Measurements from ENCODE around the gene CEP72.
"Not testable (repeated sequence)": the region's sequence is repeated elsewhere in the genome, so short reads cannot be mapped to it uniquely, and the experiment has no call there.

CEP72 gene

GRCh38 chr5:690293-690692 lies 78.2 kb downstream of the CEP72 start:
- not testable (repeated sequence) for ATAC-seq; H3K4me1 Mint-ChIP-seq; H3K4me3 Mint-ChIP-seq; H3K27ac Mint-ChIP-seq; H3K9me3 Mint-ChIP-seq; H3K36me3 Mint-ChIP-seq; DNase-seq (ENCODE audit: low spot score in 2 of 2)

- not testable (repeated sequence) for DNase-seq (ENCODE audit: low spot score in 2 of 2); H3K36me3 Mint-ChIP-seq; H3K27ac Mint-ChIP-seq; H3K4me1 Mint-ChIP-seq; H3K4me3 Mint-ChIP-seq; ATAC-seq; H3K9me3 Mint-ChIP-seq
These were observed 78.9 kb downstream of the CEP72 start for GRCh38 chr5:691049-691448.

- no peak for DNase-seq (ENCODE audit: low spot score in 2 of 2)
- Mint-ChIP-seq H3K27ac (no peak overlapping the region), H3K4me3 (peak overlapping the region; percentile 51)
These were observed 79.8 kb downstream of the CEP72 start for GRCh38 chr5:691817-692528.

GRCh38 chr5:692529-693041 lies 80.4 kb downstream of the CEP72 start:
- H3K27ac Mint-ChIP-seq; DNase-seq (ENCODE audit: low spot score in 2 of 2); H3K36me3 Mint-ChIP-seq; H3K4me1 Mint-ChIP-seq; H3K9me3 Mint-ChIP-seq: not testable (repeated sequence)
- ATAC-seq, result peak; percentile 3
- H3K4me3 Mint-ChIP-seq, result peak overlapping the region; percentile 51

More at GRCh38 chr5:691817-692528, 79.8 kb downstream of the CEP72 start:
- H3K4me1 Mint-ChIP-seq, result no peaks in the 10 kb centered on the region
- no peak for ATAC-seq
- no peaks in the 10 kb centered on the region for H3K36me3 Mint-ChIP-seq
- no peaks in the 10 kb centered on the region for H3K9me3 Mint-ChIP-seq

DNA sequence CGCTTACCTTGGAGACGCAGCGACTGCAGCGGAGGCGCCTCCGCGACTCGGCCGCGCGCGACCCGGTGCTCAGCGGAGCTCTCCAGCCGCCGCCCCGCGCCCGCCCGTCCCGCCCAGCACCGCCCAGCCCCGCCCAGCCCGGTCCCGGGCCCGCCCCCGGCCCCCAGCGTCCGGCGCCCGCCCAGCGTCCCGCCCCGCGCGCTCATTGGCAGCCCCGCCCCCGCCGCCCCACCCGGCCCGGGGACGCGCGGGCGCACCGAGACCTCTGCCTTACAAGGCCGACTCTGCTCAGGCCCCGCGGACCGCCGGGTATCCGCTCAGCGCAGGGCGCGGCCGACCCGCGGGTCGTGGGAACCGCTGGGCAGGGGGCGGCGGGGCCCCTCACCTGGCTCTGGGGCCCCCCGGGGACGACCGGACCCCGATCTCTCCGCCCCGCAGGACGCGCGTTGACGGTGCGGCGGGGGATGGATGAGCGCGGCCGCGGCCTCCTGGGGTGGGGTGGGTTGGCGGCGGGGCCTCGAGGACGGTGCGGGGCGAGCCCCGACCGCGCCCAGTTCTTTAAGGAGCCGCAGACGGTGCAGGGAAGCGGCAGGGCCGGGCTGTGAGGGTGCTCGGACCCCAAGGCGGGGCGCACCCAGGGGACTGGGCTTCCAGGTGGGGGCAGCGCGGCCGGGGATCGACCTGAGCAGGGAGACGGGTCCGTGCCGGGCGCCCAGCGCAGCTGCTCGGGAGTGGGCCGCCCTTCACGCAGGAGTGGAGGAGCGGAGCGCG lies 81.3 kb downstream of the CEP72 start, which contains the start of gene TPPP:
Gene TPPP, minus strand, starts transcription at position 82 of the 771 bp plus-strand sequence. CDS start 15,292 bp downstream, outside the sequence.
- H3K27ac Mint-ChIP-seq, H3K36me3 Mint-ChIP-seq, H3K9me3 Mint-ChIP-seq, H3K4me1 Mint-ChIP-seq: not testable (repeated sequence)
- DNase-seq (ENCODE audit: low spot score in 2 of 2) (peak; percentile 84 to 93), ATAC-seq (peak; percentile 92)
- peak within 1 kb of the TSS; percentile 51 for H3K4me3 Mint-ChIP-seq

- H3K36me3 Mint-ChIP-seq; H3K4me1 Mint-ChIP-seq; H3K9me3 Mint-ChIP-seq; H3K27ac Mint-ChIP-seq; DNase-seq (ENCODE audit: low spot score in 2 of 2); H3K4me3 Mint-ChIP-seq; ATAC-seq: not testable (repeated sequence)
These were observed 81.9 kb downstream of the CEP72 start for GRCh38 chr5:694042-694431.

DNA sequence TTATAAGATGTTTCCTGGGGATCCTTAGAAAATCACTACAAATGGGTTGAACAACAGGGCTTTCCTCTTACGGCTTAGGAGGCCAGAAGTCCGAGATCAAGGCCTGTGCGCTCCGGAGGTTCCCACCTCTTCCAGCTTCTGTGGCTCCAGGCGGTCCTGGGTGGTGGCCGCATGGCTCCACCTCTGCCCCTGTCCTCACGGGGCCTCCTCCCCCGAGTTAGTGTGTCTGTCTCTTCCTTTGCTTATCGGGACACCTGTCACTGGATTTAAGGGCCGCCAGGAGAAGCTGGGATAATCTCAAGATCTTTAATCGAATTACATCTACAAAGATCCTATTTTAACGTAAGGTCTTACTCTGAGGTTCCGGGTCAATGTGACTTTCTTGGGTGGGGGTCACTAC lies 83.3 kb downstream of the CEP72 start:
- DNase-seq (ENCODE audit: low spot score in 2 of 2), result peak in 1 of 2 donors; percentile 45
- not testable (repeated sequence) for ATAC-seq, H3K36me3 Mint-ChIP-seq, H3K4me3 Mint-ChIP-seq, H3K9me3 Mint-ChIP-seq, H3K4me1 Mint-ChIP-seq, H3K27ac Mint-ChIP-seq

- not testable (repeated sequence) for ATAC-seq, H3K36me3 Mint-ChIP-seq, H3K9me3 Mint-ChIP-seq, H3K4me3 Mint-ChIP-seq, H3K4me1 Mint-ChIP-seq, H3K27ac Mint-ChIP-seq
- peak in 1 of 2 donors; percentile 46 for DNase-seq (ENCODE audit: low spot score in 2 of 2)
These were observed 84.1 kb downstream of the CEP72 start for GRCh38 chr5:696191-696590.

DNA sequence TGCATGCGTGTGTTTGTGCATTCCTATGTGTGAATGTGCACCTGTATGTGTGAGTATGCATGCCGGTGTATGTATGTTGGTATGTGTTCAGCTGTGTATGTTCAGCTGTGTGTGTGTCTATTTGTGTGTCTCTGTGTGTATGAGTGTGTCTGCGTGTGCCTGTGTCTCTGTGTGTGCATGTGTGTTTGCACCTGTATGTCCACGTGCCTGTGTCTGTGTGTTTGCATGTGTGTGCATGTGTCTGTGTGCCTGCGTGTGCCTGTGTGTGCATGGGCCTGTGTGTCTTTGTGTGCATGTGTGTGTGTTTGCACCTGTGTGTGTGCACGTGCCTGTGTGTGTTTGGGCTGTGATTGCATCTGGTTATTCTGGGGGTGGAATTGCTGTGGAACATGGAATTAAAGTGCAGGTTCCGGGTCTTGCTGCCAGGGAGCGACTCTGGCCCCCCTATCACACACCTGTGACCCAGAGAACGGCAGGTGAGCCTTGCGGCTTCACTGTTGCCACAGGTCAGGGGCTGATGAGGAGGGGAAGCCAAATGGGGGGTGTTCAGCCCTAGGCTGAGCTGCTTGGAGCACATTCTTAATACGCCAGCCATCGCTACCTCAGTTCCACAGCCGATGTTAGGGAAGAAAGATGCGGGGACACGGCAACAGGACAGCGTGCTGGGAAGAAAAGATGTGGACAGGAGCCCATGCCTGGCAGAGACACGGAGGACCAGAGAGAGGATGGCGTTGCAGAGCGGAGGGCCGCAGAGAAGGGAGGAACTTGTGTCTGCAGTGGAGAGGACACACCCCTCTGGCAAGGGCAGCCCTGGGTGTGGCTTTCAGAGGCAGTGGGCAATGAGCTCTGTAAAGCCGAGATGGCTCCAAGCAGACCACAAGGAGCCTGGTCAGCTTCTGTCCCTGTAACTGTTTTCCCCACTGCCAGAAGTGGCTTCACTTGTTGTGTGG lies 84.9 kb downstream of the CEP72 start:
- not testable (repeated sequence) for H3K36me3 Mint-ChIP-seq, H3K27ac Mint-ChIP-seq, H3K4me1 Mint-ChIP-seq, ATAC-seq, H3K4me3 Mint-ChIP-seq, H3K9me3 Mint-ChIP-seq
- peak in 1 of 2 donors; percentile 38 for DNase-seq (ENCODE audit: low spot score in 2 of 2)
